DOHH2 (cell line): ENCODE data around the gene SLC27A6.

Experiments
- CTCF ChIP-seq: fragments of 200-600 bp; sonication (generic); IDR thresholded peaks from one replicate; pipeline ENCODE4 v1.5.1; 2014; ENCODE audit warnings: antibody characterized with exemption, mild to moderate bottlenecking, low read depth, low read length; ENCODE audit not compliant: poor library complexity, severe bottlenecking
- EZH2phosphoT487 ChIP-seq: fragments of 200-600 bp; sonication (generic); IDR thresholded peaks from 2 replicates; pipeline ENCODE4 v1.6.1; 2017; ENCODE audit warnings: borderline replicate concordance, mild to moderate bottlenecking, antibody characterized with exemption, low read length, moderate library complexity, mixed read lengths

- TF ChIP-seq CTCF (no peak), EZH2phosphoT487 (no peak)
Observed at GRCh38 chr5:128966846-128967245, 1.6 kb downstream of the SLC27A6 start.
